AG09309 (cell line): Measurements from ENCODE around the gene DYNLRB1.

Experiments used
- DNase-seq: peaks from one replicate; pipeline ENCODE4 v3.0.0-alpha.2; 2010; ENCODE audit warnings: low read depth
- H3K4me3 ChIP-seq: 2 replicates; pipeline ENCODE4 v1.5.1; 2011; ENCODE audit warnings: mild to moderate bottlenecking, low read depth, low read length, moderate library complexity; ENCODE audit not compliant: control insufficient read depth
- CTCF ChIP-seq: IDR thresholded peaks from 2 replicates; pipeline ENCODE4 v1.5.1; 2011; ENCODE audit warnings: mild to moderate bottlenecking, low read depth, low read length, inconsistent platforms; ENCODE audit not compliant: insufficient read depth, control insufficient read depth; ENCODE audit errors: missing control alignments

DYNLRB1 gene

GRCh38 chr20:34540596-34541263 lies 24.5 kb downstream of the DYNLRB1 start:
- no peak for DNase-seq
- no peak for TF ChIP-seq CTCF
- H3K4me3 ChIP-seq = no peak overlapping the region

- no peak for DNase-seq
- TF ChIP-seq CTCF = no peak
- H3K4me3 ChIP-seq = no peak overlapping the region
Observed at GRCh38 chr20:34541264-34541901, 25.2 kb downstream of the DYNLRB1 start.

- no peak for DNase-seq
- H3K4me3 ChIP-seq = no peak overlapping the region
- TF ChIP-seq CTCF = no peak
Observed at GRCh38 chr20:34541917-34542316, 25.7 kb downstream of the DYNLRB1 start.

GRCh38 chr20:34542439-34542838 lies 26.2 kb downstream of the DYNLRB1 start:
- TF ChIP-seq CTCF = no peak

GRCh38 chr20:34543463-34544056 lies 27.3 kb downstream of the DYNLRB1 start:
- no peak for TF ChIP-seq CTCF

More at GRCh38 chr20:34542439-34542838, 26.2 kb downstream of the DYNLRB1 start:
- H3K4me3 ChIP-seq = no peak overlapping the region
- no peak for DNase-seq

GRCh38 chr20:34544109-34544796 lies 28.0 kb downstream of the DYNLRB1 start:
- no peak for DNase-seq
- no peak for TF ChIP-seq CTCF
- H3K4me3 ChIP-seq = no peak overlapping the region

More at GRCh38 chr20:34543463-34544056, 27.3 kb downstream of the DYNLRB1 start:
- H3K4me3 ChIP-seq = no peak overlapping the region
- DNase-seq = no peak
